Measurements from ENCODE around the gene RTL10. TPM values are rescaled to one million over a fixed set of nuclear protein-coding genes. Genes with fewer than 3 reads are reported as not detected.

The RTL10 gene
- total and polyA plus RNA-seq, 2 of the 13 experiments (the other 11 are each of a cell fraction or from before 2014, with no cell fraction given) = 14.1 to 15.8 TPM

GRCh38 chr22:19807161-19807913 is 47.3 kb downstream of the RTL10 start:
- no TSS peak for BruUV-seq (replicated peaks)
- no peaks in the 10 kb centered on the region for H3K36me3 ChIP-seq (replicated peaks in 1 of 2; ENCODE audit: control insufficient read depth in 1 of 2, insufficient read depth in 2 of 2, low read length in 2 of 2)
- no peak overlapping the region for H3K4me3 ChIP-seq (replicated peaks in 1 of 3; ENCODE audit: insufficient read depth in 1 of 3, low read depth in 2 of 3, low read length in 3 of 3)
- H3K9me3 ChIP-seq (ENCODE audit: low read length) = no peaks in the 10 kb centered on the region
- H3K27ac ChIP-seq (ENCODE audit: extremely low read length, insufficient read depth, low read length) = no peak overlapping the region
- no peak for TF ChIP-seq ZNF576 (CRISPR knock-in tag; IDR thresholded peaks at IDR 0.05)
- no peak for TF ChIP-seq MZF1 (CRISPR knock-in tag; IDR thresholded peaks at IDR 0.05; ENCODE audit: borderline replicate concordance)
- no peak for TF ChIP-seq STAT6 (CRISPR knock-in tag; IDR thresholded peaks at IDR 0.05; ENCODE audit: borderline replicate concordance)
- H3K4me1 ChIP-seq (ENCODE audit: insufficient read depth, low read length) = no peaks in the 10 kb centered on the region
- H3K27me3 ChIP-seq (ENCODE audit: control insufficient read depth in 1 of 2, insufficient read depth in 2 of 2, low read length in 2 of 2) = no peaks in the 10 kb centered on the region
- no peak overlapping the region for H3K4me2 ChIP-seq (ENCODE audit: low read depth, low read length)
- H2AFZ ChIP-seq (ENCODE audit: low read length) = no peak overlapping the region
- DNase-seq (ENCODE audit: low spot score) (no peak), ATAC-seq (no peak), FAIRE-seq (no peak)
- no peaks in the 10 kb centered on the region for H3K79me2 ChIP-seq (ENCODE audit: insufficient read depth, low read length)
- H4K20me1 ChIP-seq (ENCODE audit: insufficient read depth, low read length) = no peaks in the 10 kb centered on the region
- in situ Hi-C loops (cut with HindIII; ENCODE audit: extremely low pct_ligation_motif_present, low pct_unique_long_range_greater_than_20kb) = no loop called here
- WGBS (ENCODE audit: low lambda C conversion rate) = 85% methylated on average over 4 of the region's 15 CpGs
- intact Hi-C loops (cut with micrococcal nuclease; ENCODE audit: unreplicated experiment) = no loop called here
- H3K9ac ChIP-seq (ENCODE audit: insufficient read depth, low read depth, low read length) = no peak overlapping the region
- CTCF ChIA-PET (ENCODE audit: low intra/inter-chr PET ratio, low total read pairs) = no interaction called here
- POLR2A ChIA-PET = no interaction called here

Measured in HepG2 (cell line).